Upper lobe of left lung (tissue), 6 donors: Measurements from ENCODE around the gene ZNF214. TPM values are rescaled to one million over a fixed set of nuclear protein-coding genes. Genes with fewer than 3 reads are reported as not detected.
"Not testable (repeated sequence)": the region's sequence is repeated elsewhere in the genome, so short reads cannot be mapped to it uniquely, and the experiment has no call there.

Source experiments
- ATAC-seq, 2 donors: fragments of 200-7000 bp; cut with Tn5 transposase; one replicate each; pipeline ENCODE4 v1.9.1; 2022; ENCODE audit warnings: mild to moderate bottlenecking in 2 of 2, moderate library complexity in 2 of 2; ENCODE audit not compliant: low FRiP score in 2 of 2
- DNase-seq, 2 donors: peaks; one replicate each; pipeline ENCODE4 v3.0.0-alpha.2; 2019 to 2020
- H3K27ac ChIP-seq, 4 donors: fragments of 200-600 bp; sonication (generic); one replicate each; pipeline ENCODE4 v1.5.1; 2016 to 2019
- H3K27me3 ChIP-seq, 4 donors: fragments of 200-600 bp; sonication (generic); one replicate each; pipeline ENCODE4 v1.5.1; 2017 to 2019
- H3K36me3 ChIP-seq, 4 donors: fragments of 200-600 bp; sonication (generic); one replicate each; pipeline ENCODE4 v1.5.1; 2016 to 2019
- H3K4me1 ChIP-seq, 4 donors: fragments of 200-600 bp; sonication (generic); one replicate each; pipeline ENCODE4 v1.5.1; 2018 to 2019
- H3K4me3 ChIP-seq, 4 donors: fragments of 200-600 bp; sonication (generic); one replicate each; pipeline ENCODE4 v1.5.1; 2017 to 2019; ENCODE audit warnings: mild to moderate bottlenecking in 2 of 4, moderate library complexity in 1 of 4
- H3K9me3 ChIP-seq, 4 donors: fragments of 200-600 bp; sonication (generic); one replicate each; pipeline ENCODE4 v1.5.1; 2018 to 2019
- EP300 ChIP-seq, 4 donors: sonication (generic); formaldehyde crosslinking; IDR thresholded peaks; one replicate each; pipeline ENCODE4 v1.5.1; 2017; ENCODE audit warnings: antibody characterized with exemption in 4 of 4, control low read depth in 2 of 4
- POLR2A ChIP-seq, 4 donors: fragments of 450-650 bp; IDR thresholded peaks; one replicate each; pipeline ENCODE4 v1.5.1; 2016 to 2017; ENCODE audit warnings: antibody characterized with exemption in 4 of 4, mild to moderate bottlenecking in 2 of 4
- POLR2AphosphoS5 ChIP-seq, 2 donors: sonication (generic); formaldehyde crosslinking; IDR thresholded peaks; one replicate each; pipeline ENCODE4 v1.5.1; 2017; ENCODE audit warnings: antibody characterized with exemption in 2 of 2
- WGBS, 2 donors: methylation state at CpG; one replicate each; pipeline ENCODE4 v1.1.5; 2017 to 2018; 5-methylcytosine and 5-hydroxymethylcytosine counted together
- total RNA-seq, 6 donors: library from RNA; depleted of rRNA in 4 of 6; stranded (reverse); fragments of >200 nt in 4 of 6; gene quantifications; one replicate each; pipeline versions ENCODE4 v1.1.0 to v1.2.1, GENCODE V29; 2016 to 2021
- TF ChIP-seq, protein P1 (sequence below), 6 experiments: fragments of 450-650 bp in 4 of 6; fragments of 200-600 bp in 2 of 6; sonication (generic) in 2 of 6; IDR thresholded peaks; one replicate each; pipeline ENCODE4 v1.5.1; 2016 to 2019; ENCODE audit warnings: antibody characterized with exemption in 6 of 6
- donor health status: DM: no; HTN: no; CAD: no; lungs with moderate emphysema.
- donor health status: DM: no; HTN: yes; CAD: no; lungs with severe emphysema.

Gene ZNF214
- total RNA-seq, 6 donors from 2014 or later: 0.33 to 9.0 (median 2.5) TPM

DNA sequence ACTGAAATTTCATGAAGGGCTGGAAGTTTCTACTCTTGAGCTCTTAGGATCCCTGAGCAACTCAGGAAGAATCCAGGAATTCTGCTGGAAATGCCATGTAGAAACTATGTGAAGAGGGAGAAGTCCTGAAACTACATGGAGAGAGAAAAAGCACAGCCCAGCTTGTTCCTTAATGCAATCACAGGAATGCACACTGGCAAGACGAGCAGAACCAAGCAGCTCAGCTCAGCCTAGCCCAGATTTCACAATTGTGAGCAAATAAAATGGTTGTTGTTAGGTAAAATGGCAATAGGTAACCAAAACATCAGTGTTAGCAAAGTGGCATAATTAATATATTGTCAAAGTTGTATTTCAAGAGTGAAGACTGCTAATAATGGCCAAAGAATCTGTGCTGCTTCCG, 28.1 kb downstream of the ZNF214 start:
- no peak for ATAC-seq
- no peak overlapping the region for H3K4me3 ChIP-seq
- H3K36me3 ChIP-seq: no peaks in the 10 kb centered on the region
- no peaks in the 10 kb centered on the region for H3K27me3 ChIP-seq
- no peaks in the 10 kb centered on the region for H3K9me3 ChIP-seq
- no peaks in the 10 kb centered on the region for H3K4me1 ChIP-seq
- 64% methylated on average over 2 of the region's 2 CpGs for WGBS, 2 donors
- no peak for DNase-seq
- TF ChIP-seq, protein P1, sequence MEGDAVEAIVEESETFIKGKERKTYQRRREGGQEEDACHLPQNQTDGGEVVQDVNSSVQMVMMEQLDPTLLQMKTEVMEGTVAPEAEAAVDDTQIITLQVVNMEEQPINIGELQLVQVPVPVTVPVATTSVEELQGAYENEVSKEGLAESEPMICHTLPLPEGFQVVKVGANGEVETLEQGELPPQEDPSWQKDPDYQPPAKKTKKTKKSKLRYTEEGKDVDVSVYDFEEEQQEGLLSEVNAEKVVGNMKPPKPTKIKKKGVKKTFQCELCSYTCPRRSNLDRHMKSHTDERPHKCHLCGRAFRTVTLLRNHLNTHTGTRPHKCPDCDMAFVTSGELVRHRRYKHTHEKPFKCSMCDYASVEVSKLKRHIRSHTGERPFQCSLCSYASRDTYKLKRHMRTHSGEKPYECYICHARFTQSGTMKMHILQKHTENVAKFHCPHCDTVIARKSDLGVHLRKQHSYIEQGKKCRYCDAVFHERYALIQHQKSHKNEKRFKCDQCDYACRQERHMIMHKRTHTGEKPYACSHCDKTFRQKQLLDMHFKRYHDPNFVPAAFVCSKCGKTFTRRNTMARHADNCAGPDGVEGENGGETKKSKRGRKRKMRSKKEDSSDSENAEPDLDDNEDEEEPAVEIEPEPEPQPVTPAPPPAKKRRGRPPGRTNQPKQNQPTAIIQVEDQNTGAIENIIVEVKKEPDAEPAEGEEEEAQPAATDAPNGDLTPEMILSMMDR (IDR thresholded peaks at IDR 0.05): no peak
- TF ChIP-seq EP300 (IDR thresholded peaks at IDR 0.05) (no peak), POLR2AphosphoS5 (IDR thresholded peaks at IDR 0.05) (no peak), POLR2A (IDR thresholded peaks at IDR 0.05) (no peak)
- H3K27ac ChIP-seq: no peak overlapping the region

DNA sequence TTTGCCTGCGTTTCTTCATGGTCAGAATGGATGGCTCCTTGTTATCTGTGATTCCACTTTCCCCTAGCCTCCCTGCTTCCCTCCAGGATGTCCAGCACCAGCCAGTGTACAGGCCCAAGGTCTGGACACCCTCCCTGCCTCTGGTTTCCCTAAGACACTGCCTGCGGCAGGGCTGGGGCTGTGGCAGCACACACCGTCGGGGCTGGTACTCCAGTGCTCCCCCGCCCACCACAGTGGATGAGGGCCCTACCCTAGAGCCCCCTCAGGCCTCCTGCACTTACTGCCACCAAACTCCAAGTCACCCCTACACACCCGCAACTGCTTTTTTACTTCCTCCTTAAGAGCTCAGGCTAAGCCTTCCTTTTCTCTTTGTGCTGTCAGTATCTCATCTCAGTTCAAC, 28.9 kb downstream of the ZNF214 start:
- H3K9me3 ChIP-seq: no peaks in the 10 kb centered on the region
- H3K27ac ChIP-seq: no peak overlapping the region
- DNase-seq (peak in 1 of 2 donors; percentile 39), ATAC-seq (peak in 1 of 2 donors; percentile 58)
- H3K4me3 ChIP-seq: no peak overlapping the region
- H3K36me3 ChIP-seq: no peaks in the 10 kb centered on the region
- no peaks in the 10 kb centered on the region for H3K27me3 ChIP-seq
- WGBS, 2 donors: 65 to 66% methylated on average over 6 of the region's 6 CpGs
- no peaks in the 10 kb centered on the region for H3K4me1 ChIP-seq
- TF ChIP-seq POLR2AphosphoS5 (IDR thresholded peaks at IDR 0.05) (no peak), POLR2A (IDR thresholded peaks at IDR 0.05) (no peak), EP300 (IDR thresholded peaks at IDR 0.05) (no peak)
- TF ChIP-seq, protein P1 (IDR thresholded peaks at IDR 0.05): no peak

DNA sequence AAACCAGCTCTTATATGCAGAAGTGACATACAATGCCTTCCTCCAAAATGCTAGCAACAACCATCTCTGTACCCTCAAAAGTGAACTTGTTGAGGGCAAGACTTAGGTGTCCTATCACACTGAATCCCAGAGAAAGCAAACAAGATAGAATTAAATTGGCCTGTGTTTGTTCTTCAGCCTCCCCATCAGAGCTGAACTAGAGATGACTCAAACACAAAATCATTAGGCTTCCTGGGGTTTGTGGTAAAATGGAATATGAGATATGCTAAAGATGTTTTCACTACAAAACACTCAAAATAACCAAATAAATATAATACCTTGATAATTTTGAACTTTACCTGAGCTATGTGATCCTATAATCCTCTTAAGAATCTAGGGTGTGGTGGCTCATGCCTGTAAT, 31.6 kb downstream of the ZNF214 start:
- DNase-seq (no peak), ATAC-seq (no peak)
- H3K27me3 ChIP-seq: no peaks in the 10 kb centered on the region
- H3K27ac ChIP-seq: no peak overlapping the region
- H3K4me1 ChIP-seq: no peaks in the 10 kb centered on the region
- TF ChIP-seq, protein P1 (IDR thresholded peaks at IDR 0.05): no peak
- TF ChIP-seq EP300 (IDR thresholded peaks at IDR 0.05) (no peak), POLR2AphosphoS5 (IDR thresholded peaks at IDR 0.05) (no peak), POLR2A (IDR thresholded peaks at IDR 0.05) (no peak)
- no peak overlapping the region for H3K4me3 ChIP-seq
- no peaks in the 10 kb centered on the region for H3K36me3 ChIP-seq
- H3K9me3 ChIP-seq: no peaks in the 10 kb centered on the region

DNA sequence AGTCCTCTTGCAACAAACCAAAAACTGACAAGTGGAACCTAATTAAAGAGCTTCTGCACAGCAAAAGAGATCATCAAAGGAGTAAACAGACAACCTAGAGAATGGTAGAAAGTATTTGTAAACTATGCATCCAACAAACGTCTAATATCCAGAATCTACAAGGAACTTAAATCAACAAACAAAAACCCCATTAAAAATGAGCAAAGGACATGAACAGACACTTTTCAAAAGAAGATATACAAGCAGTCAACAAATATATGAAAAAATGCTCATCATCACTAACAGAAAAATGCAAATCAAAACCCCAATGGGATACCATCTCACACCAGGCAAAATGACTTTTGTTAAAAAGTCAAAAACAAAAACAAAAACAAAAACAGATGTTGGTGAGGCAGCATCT, 33.7 kb downstream of the ZNF214 start:
- no peak for TF ChIP-seq EP300 (IDR thresholded peaks at IDR 0.05)
- ATAC-seq: no peak
- WGBS, 2 donors: 52 to 63% methylated on average over 1 of the region's 1 CpG

DNA sequence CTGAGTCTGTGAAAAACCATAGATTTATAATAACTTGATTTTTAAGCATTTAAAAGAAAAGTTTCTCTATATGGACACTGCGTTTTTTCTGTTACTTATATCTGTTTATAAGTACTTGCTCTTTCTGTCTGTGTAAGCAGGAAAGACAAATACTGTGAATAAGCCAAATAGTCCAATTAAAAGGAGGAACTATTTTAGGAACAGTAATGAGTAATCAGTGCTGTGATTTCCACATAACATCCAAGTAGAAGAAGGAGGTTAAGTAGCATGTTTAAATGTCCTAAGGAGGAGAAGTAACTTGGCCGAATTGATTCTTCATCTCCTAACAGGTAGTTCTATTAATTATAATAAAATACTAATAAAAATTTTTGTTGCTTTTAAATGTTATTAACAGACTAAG, 40.8 kb downstream of the ZNF214 start:
- 75% methylated on average over 2 of the region's 2 CpGs for WGBS, 2 donors
- no peaks in the 10 kb centered on the region for H3K9me3 ChIP-seq
- ATAC-seq (no peak), DNase-seq (no peak)
- no peaks in the 10 kb centered on the region for H3K36me3 ChIP-seq
- TF ChIP-seq, protein P1 (IDR thresholded peaks at IDR 0.05): no peak
- no peak for TF ChIP-seq POLR2A (IDR thresholded peaks at IDR 0.05)
- TF ChIP-seq EP300 (IDR thresholded peaks at IDR 0.05): no peak
- no peak for TF ChIP-seq POLR2AphosphoS5 (IDR thresholded peaks at IDR 0.05)
- H3K4me3 ChIP-seq: no peak overlapping the region
- no peak overlapping the region for H3K27ac ChIP-seq
- H3K4me1 ChIP-seq: no peaks in the 10 kb centered on the region
- no peaks in the 10 kb centered on the region for H3K27me3 ChIP-seq

More for the DNA sequence above, 33.7 kb downstream of the ZNF214 start:
- no peak for DNase-seq
- Histone ChIP-seq H3K27me3 (no peaks in the 10 kb centered on the region), H3K9me3 (no peaks in the 10 kb centered on the region), H3K4me3 (no peak overlapping the region), H3K36me3 (no peaks in the 10 kb centered on the region), H3K4me1 (no peaks in the 10 kb centered on the region), H3K27ac (no peak overlapping the region)

DNA sequence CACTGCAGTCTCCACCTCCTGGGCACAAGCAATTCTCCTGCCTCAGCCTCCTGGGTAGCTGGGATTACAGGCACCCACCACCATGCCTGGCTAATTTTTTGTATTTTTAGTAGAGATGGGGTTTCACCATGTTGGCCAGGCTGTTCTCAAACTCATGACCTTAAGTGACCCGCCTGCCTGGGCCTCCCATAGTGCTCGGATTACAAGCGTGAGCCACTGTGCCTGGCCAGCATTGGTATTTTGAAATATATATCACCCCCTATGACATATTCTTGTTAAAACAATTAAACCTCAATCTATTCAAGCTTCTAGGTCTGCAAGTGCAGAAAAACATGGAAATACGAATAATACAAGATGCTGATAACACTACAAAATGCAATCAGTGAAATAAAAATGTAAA, 50.3 kb downstream of the ZNF214 start:
- ATAC-seq, H3K4me1 ChIP-seq, H3K9me3 ChIP-seq, H3K27me3 ChIP-seq, DNase-seq, H3K36me3 ChIP-seq, H3K27ac ChIP-seq, H3K4me3 ChIP-seq: not testable (repeated sequence)
- WGBS, 2 donors: 65 to 78% methylated on average over 4 of the region's 4 CpGs
